ENCODE data around the gene MMP8.

DNA sequence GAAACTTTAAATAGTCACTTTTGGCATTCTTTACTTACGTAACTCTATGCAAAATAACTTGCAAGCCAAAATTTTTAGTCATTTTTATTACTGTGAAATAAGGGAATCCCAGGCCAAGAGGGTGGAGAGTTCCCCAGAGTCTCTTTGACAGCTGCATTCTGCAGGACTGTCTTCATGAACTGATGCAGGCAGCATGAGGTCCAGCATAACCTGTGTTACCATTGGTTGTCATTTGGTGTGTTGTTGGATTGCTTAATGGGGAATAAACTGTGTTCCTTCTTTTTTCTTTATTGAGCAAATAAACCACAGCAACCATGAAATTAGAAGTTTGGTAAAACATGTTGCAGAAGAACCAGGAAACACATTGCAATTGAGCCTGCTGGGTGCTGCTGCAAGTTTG, 43.8 kb downstream of the MMP8 start:
- TF ChIP-seq POLR2A (conservative IDR thresholded peaks at IDR 0.05) (no peak), ZFP36 (IDR thresholded peaks at IDR 0.05; ENCODE audit: low read depth, low read length, partially characterized antibody) (no peak), PHF21A (IDR thresholded peaks at IDR 0.05; ENCODE audit: borderline replicate concordance, low read depth) (no peak), HNRNPH1 (optimal IDR thresholded peaks at IDR 0.05; ENCODE audit: low read depth, low read length) (no peak), POLR2AphosphoS5 (IDR thresholded peaks at IDR 0.05; ENCODE audit: control insufficient read depth, insufficient read depth, low read depth, low read length) (no peak), RAD21 (CRISPR knock-in tag; conservative IDR thresholded peaks at IDR 0.05 in 1 of 2, IDR thresholded peaks at IDR 0.05 in 1 of 2) (no peak), SIRT6 (IDR thresholded peaks at IDR 0.05; ENCODE audit: low read depth, low read length) (no peak), ZNF384 (IDR thresholded peaks at IDR 0.05; ENCODE audit: low read depth, low read length) (no peak), IRF2 (CRISPR knock-in tag; IDR thresholded peaks at IDR 0.05) (no peak), EZH2 (IDR thresholded peaks at IDR 0.05; ENCODE audit: borderline replicate concordance, low read depth, low read length) (no peak)
- TF ChIP-seq, protein P1, sequence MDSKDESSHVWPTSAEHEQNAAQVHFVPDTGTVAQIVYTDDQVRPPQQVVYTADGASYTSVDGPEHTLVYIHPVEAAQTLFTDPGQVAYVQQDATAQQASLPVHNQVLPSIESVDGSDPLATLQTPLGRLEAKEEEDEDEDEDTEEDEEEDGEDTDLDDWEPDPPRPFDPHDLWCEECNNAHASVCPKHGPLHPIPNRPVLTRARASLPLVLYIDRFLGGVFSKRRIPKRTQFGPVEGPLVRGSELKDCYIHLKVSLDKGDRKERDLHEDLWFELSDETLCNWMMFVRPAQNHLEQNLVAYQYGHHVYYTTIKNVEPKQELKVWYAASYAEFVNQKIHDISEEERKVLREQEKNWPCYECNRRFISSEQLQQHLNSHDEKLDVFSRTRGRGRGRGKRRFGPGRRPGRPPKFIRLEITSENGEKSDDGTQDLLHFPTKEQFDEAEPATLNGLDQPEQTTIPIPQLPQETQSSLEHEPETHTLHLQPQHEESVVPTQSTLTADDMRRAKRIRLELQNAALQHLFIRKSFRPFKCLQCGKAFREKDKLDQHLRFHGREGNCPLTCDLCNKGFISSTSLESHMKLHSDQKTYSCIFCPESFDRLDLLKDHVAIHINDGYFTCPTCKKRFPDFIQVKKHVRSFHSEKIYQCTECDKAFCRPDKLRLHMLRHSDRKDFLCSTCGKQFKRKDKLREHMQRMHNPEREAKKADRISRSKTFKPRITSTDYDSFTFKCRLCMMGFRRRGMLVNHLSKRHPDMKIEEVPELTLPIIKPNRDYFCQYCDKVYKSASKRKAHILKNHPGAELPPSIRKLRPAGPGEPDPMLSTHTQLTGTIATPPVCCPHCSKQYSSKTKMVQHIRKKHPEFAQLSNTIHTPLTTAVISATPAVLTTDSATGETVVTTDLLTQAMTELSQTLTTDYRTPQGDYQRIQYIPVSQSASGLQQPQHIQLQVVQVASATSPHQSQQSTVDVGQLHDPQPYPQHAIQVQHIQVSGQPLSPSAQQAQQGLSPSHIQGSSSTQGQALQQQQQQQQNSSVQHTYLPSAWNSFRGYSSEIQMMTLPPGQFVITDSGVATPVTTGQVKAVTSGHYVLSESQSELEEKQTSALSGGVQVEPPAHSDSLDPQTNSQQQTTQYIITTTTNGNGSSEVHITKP (IDR thresholded peaks at IDR 0.05; ENCODE audit: partially characterized antibody), result no peak
- TF ChIP-seq, protein P2, sequence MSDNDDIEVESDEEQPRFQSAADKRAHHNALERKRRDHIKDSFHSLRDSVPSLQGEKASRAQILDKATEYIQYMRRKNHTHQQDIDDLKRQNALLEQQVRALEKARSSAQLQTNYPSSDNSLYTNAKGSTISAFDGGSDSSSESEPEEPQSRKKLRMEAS (CRISPR knock-in tag; IDR thresholded peaks at IDR 0.05), result no peak
- TF ChIP-seq, protein P3, sequence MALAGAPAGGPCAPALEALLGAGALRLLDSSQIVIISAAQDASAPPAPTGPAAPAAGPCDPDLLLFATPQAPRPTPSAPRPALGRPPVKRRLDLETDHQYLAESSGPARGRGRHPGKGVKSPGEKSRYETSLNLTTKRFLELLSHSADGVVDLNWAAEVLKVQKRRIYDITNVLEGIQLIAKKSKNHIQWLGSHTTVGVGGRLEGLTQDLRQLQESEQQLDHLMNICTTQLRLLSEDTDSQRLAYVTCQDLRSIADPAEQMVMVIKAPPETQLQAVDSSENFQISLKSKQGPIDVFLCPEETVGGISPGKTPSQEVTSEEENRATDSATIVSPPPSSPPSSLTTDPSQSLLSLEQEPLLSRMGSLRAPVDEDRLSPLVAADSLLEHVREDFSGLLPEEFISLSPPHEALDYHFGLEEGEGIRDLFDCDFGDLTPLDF (CRISPR knock-in tag; IDR thresholded peaks at IDR 0.05), result no peak
- TF ChIP-seq, protein P4, sequence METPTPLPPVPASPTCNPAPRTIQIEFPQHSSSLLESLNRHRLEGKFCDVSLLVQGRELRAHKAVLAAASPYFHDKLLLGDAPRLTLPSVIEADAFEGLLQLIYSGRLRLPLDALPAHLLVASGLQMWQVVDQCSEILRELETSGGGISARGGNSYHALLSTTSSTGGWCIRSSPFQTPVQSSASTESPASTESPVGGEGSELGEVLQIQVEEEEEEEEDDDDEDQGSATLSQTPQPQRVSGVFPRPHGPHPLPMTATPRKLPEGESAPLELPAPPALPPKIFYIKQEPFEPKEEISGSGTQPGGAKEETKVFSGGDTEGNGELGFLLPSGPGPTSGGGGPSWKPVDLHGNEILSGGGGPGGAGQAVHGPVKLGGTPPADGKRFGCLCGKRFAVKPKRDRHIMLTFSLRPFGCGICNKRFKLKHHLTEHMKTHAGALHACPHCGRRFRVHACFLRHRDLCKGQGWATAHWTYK (CRISPR knock-in tag; IDR thresholded peaks at IDR 0.05), result no peak

Measured in K562 (cell line).